ENCODE measurements around the gene ACP7.
A peak's percentile ranks its signal among the peaks of the same experiment; 100 is the strongest.
"Not testable (repeated sequence)": the region's sequence is repeated elsewhere in the genome, so short reads cannot be mapped to it uniquely, and the experiment has no call there.

The ACP7 gene

DNA sequence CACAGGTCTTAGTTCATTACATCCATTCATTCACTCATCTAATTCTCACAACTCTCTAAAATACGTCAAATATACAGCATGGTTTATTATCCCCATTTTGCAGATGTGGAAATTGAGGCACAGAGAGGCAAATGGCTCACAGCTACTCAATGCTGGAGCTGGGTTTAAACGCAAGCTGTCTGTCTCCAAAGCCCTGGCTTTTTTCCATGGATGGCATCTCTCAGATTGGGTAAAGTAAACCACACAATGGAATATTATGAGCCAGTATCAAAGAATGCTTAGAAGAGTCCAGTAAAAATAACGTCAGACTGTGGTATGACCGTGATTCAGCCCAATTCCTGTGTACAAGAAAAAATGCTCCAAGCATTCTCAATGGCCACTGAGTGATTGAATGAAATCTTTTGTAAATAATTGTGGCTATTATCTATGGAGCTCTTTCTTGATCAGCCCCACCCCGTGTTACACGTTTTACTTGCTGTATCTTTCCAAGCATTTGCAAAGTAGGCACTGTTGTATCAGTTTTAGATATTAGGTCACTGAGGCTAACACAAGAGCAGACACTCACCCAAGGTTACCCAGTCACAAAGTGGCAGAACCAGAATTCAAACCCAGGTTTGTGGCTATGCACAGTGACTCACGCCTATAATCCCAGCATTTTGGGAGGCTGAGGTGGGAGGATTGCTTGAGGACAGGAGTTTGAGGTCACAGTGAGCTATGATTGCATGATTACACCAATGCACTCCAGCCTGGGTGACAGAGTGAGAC is 5.5 kb upstream of the ACP7 start:
- DNase-seq = peak; percentile 54

DNA sequence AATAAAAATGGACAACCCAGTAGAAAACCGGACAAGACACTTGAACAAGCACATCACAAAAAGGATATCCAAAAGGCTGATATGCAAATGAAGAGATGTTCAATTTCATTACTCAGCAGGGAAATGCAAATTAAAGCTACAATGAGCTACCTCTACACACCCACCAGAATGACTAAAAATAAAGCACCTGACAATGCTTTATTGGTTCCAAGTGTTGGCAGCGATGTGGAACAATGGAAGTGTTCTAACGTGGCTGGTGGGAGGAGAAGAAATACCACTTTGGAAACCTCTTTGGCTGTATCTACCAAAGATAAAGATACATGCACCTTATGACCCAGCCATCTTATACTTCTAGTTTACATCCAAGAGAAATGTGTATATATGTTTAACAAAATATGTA is 3.7 kb upstream of the ACP7 start:
- DNase-seq = no peak

DNA sequence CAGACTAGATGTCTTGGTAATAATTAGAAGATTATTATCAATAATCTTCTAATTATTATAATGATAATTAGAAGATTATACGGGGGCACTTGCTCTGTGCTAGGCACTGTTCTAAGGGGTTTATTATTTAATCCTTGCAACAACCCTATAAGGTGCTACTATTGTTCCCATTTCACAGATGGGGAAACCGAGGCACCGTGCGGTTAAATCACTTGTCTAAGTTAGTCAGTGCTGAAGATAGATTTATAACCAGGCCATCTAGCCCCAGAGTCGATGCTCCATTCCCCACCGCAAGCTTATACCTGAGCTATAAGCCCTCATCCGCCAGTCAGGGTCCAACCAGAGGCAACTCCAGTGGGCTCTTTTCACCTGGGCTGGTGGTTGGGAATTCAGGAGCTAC is 2.0 kb upstream of the ACP7 start:
- no peak for DNase-seq

DNA sequence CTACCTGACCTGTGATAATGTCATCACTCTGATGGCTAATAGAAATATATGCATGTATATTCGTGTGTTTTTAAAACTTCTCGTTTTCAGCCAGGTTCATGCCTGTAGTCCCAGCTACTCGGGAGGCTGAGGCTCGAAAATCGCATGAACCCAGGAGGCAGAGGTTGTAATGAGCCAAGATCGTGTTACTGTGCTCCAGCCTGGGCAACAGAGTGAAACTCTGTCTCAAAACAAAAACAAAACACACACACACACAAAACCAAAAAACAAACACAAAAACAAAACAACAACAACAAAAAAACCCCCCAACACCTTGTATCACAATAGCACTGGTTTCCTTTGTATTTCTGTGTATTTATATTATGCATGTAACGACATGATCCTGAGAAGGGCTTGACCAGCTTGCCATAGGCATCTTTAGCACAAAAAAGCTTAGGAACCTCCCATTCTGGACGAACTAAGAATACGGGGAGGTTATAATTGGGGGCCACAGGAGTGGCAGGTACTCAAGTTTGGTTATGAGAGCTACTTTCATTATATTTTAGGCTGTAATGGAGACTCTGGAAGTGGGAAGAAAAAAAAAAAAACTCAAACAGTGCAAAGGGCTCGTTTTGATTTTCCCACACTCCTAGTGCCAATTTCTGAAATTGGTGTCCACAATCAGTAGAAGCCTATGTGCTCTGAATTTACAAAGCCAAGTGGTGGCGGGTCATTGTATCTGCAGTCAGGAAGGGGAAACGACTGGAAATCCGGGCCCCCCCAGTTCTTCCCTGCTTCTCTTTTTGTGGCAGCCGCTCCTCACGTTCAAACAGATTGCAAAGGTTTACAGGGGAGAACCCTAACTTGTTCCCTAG is 1.2 kb upstream of the ACP7 start:
- DNase-seq = no peak

DNA sequence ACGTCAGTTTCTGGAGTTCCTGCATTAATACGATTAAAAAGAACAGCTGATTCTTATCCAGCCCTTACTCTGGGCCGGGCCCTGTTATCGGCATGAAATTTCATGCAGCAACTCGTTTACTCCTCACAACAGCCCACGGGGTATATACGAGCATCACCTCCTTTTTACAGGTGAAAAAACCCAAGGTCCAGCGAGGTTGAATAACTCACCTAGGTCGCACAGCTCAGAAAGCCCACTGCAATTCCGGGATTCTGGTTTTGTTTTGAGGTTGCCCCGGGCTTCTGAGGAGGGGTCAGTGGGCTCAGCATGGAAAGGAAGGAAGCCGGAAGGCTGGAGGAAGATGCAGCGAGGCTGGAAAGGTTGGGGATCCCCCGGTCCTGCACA is 577 bp upstream of the ACP7 start:
- no peak for DNase-seq

DNA sequence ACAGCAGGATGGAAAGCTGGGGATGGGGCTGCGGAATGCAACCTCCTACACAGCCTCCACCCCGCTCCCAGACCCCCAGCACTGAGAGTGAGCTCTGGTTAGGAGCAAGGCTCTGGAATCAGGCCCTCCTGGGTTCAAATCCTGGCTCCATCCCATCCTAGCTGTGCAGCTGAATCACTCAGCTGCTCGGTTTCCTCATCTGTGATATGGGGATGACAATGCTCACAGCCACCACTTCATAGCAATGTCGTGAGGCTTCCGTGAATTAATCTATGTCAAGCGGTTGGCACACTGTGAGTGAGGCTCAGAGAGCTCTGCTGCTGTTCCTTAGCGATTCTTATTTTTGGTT is 538 bp downstream of the ACP7 start:
- DNase-seq = no peak

DNA sequence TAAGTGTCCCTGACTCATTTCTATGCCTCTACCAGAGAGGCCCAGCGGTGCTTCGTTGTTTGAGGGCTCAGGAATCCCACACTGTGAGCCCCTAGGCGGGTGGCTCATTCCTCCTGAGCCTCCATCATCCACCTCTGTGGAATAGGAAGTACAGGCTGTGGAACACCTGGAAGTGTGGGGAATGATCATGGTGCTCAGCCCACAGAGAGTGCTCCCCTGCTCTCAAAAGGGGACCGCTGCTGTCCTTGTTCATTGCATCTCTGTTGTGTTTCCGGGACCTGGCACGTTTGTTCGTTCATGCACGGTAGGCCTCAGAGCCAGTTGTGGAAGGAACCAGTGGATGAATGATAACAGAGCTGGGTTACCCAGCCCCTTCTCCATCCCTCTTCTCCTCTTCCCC is 1.2 kb downstream of the ACP7 start:
- DNase-seq = no peak

DNA sequence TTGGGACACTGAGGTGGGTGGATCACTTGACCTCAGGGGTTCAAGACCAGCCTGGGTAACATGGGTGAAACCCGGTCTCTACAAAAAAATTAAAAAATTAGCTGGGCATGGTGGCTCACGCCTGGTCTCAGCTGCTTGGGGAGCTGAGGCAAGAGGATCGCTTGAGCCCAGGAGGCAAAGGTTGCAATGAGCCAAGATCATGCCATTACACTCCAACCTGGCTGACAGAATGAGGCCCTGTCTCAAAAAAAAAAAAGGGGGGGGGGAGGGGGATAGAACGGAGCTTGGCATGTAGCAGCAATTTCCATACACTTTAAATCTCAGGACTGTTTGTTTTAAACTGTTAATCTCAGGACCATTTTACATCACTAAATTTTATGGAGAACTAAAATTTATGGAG is 2.2 kb downstream of the ACP7 start:
- no peak for DNase-seq

DNA sequence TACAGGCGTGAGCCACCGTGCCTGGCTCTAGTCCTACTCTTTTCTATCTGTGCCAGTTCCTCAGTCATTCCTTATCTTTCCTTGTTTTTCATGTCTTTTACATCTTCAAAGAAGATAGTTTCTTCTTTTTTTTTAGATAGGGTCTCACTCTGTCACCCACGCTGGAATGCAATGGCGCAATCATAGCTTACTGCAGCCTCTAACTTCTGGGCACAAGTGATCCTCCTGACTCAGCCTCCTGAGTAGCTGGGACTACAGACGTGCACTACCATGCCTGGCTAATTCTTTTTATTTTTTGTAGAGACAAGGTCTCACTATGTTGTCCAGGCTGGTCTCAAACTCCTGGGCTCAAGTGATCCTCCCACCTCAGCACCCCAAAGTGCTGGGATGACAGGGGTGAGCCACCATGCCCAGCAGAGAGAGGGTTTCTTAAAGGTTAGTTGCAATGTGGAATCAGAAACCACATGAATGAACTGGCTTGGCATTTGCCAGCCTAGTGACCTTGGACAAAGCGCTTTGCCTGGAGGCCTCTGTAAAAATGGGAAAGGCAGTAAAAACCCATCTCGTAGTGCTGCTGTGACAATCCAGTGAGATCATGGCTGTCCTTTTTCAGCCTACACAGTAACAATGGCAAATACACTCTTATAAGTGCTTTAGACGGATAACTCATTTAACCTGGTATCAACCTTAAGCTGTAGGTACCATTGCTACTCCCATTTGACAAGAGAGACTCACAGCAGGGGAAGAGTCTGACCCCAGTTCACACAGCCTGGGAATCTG is 3.9 kb downstream of the ACP7 start:
- no peak for DNase-seq

DNA sequence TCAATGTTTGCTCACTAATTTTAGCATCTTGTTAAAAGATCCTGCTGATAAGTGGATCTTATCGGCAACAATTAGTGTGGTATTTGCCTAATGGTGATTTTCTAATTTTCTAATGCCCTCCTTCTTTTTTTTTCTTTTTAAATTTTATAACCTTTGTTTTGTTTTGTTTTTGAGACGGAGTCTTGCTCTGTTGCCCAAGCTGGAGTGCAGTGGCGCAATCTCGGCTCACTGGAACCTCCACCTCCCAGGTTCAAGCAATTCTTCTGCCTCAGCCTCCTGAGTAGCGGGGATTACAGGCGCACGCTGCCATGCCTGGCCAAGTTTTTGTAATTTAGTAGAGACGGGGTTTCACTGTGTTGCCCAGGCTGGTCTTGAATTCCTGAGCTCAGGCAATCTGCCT is 5.8 kb downstream of the ACP7 start:
- DNase-seq = not testable (repeated sequence)

DNA sequence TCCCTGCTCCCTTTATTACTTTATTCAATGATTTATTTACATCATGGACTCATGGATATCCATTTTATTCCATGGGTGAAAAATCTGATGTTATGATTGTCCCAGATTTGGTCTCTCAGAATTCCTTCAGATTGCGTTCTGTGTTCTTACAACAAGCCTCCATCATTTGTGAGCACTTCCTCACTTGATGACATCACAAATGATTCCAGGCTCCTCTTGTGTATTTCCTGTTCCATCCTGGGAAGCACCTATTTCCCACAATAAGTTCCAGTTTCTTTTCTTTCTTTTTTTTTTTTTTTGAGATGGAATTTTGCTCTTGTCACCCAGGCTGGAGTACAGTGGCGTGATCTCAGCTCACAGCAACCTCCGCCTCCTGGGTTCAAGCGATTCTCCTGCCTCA is 6.7 kb downstream of the ACP7 start:
- no peak for DNase-seq

DNA sequence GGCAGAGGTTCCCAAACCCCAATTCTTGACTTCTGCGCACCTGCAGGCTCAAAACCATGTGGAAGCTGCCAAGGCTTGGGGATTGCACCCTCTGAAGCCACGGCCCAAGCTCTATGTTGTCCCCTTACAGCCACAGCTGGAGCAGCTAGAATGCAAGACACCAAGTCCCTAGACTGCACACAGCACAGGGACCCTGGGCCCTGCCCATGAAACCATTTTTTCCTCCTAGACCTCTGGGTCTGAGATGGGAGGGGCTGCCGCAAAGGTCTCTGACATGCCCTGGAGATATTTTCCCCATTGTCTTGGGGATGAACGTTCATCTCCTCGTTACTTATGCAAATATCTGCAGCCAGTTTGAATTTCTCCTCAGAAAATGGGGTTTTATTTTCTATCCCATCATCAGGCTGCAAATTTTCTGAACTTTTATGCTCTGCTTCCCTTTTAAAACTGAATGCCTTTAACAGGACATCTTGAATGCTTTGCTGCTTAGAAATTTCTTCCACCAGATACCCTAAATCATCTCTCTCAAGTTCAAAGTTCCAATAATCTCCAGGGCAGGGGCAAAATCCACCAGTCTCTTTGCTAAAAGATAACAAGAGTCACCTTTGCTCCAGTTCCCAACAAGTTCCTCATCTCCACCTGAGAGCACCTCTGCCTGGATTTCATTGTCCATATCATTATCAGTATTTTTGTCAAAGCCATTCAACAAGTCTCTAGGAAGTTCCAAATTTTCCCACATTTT is 11.8 kb downstream of the ACP7 start:
- not testable (repeated sequence) for DNase-seq

DNA sequence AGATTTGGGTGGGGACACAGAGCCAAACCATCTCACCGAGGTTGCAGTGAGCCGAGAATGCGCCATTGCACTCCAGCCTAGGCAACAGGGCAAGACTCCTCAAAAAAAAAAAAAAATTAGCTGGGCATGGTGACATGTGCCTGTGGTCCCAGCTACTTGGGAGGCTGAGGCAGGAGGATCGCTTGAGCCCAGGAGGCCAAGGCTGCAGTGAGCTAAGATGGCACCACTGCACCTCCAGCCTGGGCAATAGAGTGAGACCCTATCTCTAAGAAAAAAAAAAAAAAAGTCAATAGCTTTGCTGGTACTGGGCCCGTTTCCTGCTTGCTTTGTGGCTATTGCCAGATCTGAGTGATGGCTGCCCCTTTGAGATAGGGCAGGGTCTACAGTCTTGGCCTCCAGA is 13.1 kb downstream of the ACP7 start:
- no peak for DNase-seq

DNA sequence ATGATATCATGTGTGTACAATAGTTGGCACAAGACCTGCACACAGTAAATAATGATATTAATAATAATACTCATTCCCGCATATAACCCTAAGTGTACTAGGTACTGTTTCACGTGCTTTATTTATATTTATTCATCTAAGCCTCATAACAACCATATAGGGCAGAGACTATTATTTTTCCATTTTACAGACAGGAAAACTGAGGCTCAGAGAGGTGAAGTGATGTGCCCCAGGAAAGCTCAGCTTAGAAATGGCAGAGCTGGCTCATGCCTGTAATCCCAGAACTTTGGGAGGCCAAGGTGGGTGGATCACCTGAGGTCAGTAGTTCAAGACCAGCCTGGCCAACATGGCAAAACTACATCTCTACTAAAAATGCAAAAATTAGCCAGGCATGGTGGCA is 13.6 kb downstream of the ACP7 start:
- no peak for DNase-seq

DNA sequence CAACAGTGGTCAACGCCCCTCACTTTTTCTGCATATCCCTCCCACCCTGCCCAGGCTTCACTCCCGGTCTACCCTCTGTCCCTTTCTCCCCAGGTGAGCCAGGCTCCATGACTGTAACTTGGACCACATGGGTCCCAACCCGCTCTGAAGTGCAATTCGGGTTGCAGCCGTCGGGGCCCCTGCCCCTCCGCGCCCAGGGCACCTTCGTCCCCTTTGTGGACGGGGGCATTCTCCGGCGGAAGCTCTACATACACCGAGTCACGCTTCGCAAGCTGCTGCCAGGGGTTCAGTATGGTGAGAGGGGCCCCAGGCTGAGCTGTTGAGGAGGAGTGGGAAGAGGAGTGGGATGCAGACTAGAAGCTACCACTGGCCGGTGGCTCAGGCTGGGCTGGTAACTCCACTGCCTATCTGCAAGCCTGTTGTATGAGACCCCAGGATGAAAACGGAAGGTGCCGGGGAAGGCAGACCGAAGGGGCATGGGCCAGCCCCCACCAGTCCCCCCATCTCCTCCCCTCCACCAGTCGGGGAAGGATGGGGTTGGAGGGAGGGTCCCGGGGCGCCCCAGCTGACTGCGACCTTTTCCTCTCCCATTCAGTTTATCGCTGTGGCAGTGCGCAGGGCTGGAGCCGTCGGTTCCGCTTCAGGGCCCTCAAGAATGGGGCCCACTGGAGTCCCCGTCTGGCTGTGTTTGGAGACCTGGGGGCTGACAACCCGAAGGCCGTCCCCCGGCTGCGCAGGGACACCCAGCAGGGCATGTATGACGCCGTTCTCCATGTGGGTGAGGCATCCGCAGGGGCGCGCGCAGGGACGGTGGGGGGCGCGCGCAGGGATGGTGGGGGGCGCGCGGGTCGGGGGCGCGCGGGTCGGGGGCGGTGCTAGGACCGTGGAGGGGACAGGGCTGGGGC is 14.4 kb downstream of the ACP7 start:
- DNase-seq = no peak

DNA sequence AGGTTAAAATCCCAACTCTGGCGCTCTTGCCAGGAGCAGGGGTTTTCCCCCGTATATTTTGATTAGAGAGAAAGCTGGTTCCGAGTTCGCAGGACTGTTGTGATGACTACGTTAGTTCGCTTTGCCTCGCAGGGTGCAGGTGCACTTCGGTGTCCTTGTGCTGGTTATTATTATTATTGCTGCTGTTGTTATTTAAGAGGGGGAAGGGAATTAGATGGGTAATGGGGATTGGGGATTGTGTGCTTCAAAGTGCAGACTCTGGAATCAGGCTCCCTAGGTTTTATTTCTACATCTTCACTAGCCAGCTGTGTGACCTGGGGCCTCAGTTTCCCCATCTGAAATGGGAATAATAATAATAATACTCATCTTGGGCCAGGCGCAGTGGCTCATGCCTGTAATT is 15.2 kb downstream of the ACP7 start:
- DNase-seq = no peak

DNA sequence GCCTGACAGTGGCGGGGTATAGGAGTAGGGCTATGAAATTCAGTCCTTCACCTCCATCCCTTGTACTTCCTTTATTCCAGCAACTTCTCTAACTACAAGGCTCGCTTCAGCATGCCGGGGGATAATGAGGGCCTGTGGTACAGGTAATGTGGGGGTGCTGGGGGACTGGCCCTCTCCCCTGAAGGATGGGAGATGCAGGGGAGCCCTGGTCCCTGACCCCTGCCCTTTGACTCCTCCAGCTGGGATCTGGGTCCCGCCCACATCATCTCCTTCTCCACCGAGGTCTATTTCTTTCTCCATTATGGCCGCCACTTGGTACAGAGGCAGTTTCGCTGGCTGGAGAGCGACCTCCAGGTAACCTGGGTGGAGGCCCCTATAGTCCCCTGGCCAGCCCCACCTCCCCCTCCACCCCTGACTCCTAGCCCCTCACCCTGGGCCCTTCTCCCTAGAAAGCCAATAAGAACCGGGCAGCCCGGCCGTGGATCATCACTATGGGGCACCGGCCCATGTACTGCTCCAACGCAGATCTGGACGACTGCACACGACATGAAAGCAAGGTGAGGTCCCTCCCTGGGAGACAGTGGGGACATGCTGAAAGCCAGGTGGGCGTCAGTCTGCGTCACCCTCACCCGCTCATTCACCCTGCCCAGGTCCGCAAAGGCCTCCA is 16.5 kb downstream of the ACP7 start:
- no peak for DNase-seq

DNA sequence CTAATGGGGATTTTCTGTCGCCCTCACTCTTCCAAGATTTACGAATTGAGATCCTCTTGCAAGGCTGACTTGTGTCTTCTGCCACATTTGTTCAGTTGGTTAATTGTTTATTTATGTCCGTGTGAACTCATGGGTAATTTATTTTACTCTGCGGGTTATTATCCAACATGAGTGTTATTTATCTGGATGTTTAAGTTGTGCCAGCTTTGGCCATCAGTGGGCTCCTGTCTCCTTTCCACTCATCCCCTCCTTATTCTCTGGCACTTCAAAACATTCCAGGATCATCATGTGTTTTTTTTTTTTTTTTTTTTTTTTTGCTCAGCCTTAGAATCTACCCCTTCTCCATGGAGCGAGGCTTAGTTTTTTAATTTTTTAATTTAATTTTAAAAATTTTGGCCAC is 19.0 kb downstream of the ACP7 start:
- DNase-seq = no peak

DNA sequence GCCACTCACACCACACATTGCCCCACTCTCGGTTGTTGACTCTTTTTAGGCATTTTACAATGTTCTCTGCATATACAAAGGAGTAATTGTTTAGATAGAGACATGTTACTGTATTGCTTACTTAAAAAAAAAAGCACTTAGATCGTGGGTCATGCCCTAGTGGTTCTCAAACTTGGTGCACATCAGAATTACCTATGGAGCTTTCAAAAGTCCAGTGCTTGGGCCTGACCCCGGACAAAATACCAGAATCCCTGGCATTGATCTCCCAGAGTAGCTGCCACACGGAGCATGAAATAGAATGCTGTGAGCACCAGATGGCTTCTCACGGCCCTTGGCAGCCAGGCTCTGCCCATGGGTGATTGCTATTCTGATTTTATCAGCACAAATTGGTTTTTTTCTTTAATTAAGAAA is 20.0 kb downstream of the ACP7 start:
- DNase-seq = no peak

DNA sequence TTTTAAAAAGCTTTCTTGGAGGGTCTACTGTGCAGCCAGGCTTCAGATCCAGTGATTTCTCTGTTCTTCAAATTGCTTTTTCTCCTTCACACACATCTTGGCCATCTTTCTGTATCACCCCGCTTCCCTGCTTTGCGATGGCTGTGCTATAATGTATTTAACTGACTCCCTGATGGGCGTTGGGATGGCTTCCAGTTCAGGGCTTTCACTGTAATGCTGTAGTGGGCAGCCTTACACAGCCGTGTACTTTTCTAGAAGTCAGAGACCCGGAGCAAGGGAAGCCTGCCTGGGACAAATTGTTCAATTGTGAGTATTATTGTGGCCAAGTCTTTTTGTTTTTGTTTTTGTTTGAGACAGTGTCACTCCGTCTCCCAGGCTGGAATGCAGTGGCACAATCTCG is 22.0 kb downstream of the ACP7 start:
- no peak for DNase-seq

DNA sequence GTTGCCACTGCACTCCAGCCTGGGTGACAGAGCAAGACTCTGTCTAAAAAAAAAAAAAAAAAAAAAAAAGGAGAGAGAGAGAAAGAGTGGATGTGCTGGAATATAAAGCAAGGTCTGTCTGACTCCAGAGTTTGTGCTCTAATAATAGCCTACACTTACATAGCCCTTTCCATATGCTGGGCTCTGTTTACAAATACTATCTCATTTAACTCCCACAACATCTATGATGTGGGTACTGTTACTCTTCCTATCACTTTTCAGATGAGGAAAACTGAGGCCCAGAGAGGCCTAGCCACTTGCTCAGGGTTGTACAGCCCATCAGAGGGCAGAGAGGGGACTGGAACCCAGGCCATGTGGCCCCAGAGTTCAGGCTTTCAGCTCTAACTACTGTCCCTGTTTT is 25.5 kb downstream of the ACP7 start:
- DNase-seq = no peak
